Osteoblast (primary cell): ENCODE results near the gene TGM6. TPM values are rescaled to one million over a fixed set of nuclear protein-coding genes. Genes with fewer than 3 reads are reported as not detected.

Source experiments
- DNase-seq: peaks from one replicate; pipeline ENCODE4 v3.0.0; 2011; ENCODE audit warnings: low spot score, mixed read lengths; ENCODE audit not compliant: insufficient read length; ENCODE audit errors: missing footprints
- H2AFZ ChIP-seq: 2 replicates; pipeline ENCODE4 v1.6.0; 2011; ENCODE audit warnings: mild to moderate bottlenecking, low read length
- H3K27ac ChIP-seq: 2 replicates; pipeline ENCODE4 v1.5.1; 2011; ENCODE audit warnings: mild to moderate bottlenecking, low read depth, low read length, moderate library complexity
- H3K27me3 ChIP-seq: 2 replicates; pipeline ENCODE4 v1.6.0; 2012; ENCODE audit warnings: mild to moderate bottlenecking, control low read depth, inconsistent platforms, low read length, moderate library complexity; ENCODE audit not compliant: insufficient read depth
- H3K36me3 ChIP-seq: 2 replicates; pipeline ENCODE4 v1.5.1; 2011; ENCODE audit warnings: mild to moderate bottlenecking, low read length, control low read depth, moderate library complexity; ENCODE audit not compliant: insufficient read depth
- H3K4me1 ChIP-seq: 2 replicates; pipeline ENCODE4 v1.5.1; 2011; ENCODE audit warnings: mild to moderate bottlenecking, low read length, control low read depth, moderate library complexity; ENCODE audit not compliant: insufficient read depth
- H3K4me2 ChIP-seq: 2 replicates; pipeline ENCODE4 v1.6.0; 2011; ENCODE audit warnings: mild to moderate bottlenecking, low read length; ENCODE audit not compliant: insufficient read depth
- H3K4me3 ChIP-seq: fragments of 200-600 bp; sonication (generic); 3 replicates; pipeline ENCODE4 v1.5.1; 2012; ENCODE audit warnings: mild to moderate bottlenecking, low read length, inconsistent platforms; ENCODE audit not compliant: insufficient read depth
- H3K79me2 ChIP-seq: 2 replicates; pipeline ENCODE4 v1.6.0; 2012; ENCODE audit warnings: mild to moderate bottlenecking, low read length, control low read depth, inconsistent platforms; ENCODE audit not compliant: insufficient read depth
- H3K9me3 ChIP-seq: 2 replicates; pipeline ENCODE4 v1.5.1; 2011; ENCODE audit warnings: low read depth, low read length, control low read depth
- H4K20me1 ChIP-seq: 2 replicates; pipeline ENCODE4 v1.6.0; 2012; ENCODE audit warnings: mild to moderate bottlenecking, low read length, control low read depth; ENCODE audit not compliant: insufficient read depth
- total RNA-seq: library from RNA; depleted of rRNA; stranded (reverse); fragments of >200 nt; gene quantifications from 2 replicates; pipeline ENCODE4 v1.2.3, GENCODE V29; 2012
- TF ChIP-seq, protein P1 (sequence below): IDR thresholded peaks from 2 replicates; pipeline ENCODE4 v1.5.1; 2011; ENCODE audit warnings: mild to moderate bottlenecking, low read depth, low read length, moderate library complexity; ENCODE audit errors: extremely low read depth

TGM6 gene
- total RNA-seq, 1 donor = not detected

DNA sequence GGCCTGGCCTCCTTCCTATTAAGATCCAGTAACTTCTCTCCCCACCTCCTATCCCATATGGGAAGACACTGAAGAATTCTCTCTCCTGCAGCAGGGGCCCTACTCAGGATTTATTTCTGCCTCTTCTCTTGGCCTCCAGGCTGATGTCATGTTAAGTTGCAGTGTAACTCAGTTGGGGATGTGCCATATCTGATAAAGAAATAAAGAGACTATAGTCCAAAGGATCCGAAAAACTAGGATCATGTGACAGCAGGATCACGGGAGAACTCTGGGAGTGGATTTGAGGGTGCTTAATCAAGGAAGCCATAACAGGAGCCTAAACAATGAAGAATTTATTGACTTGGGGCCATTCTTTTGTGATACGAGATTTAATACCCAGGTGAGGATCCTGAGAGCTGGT lies 38.5 kb upstream of the TGM6 start:
- Histone ChIP-seq H3K36me3 (no peaks in the 10 kb centered on the region), H4K20me1 (no peaks in the 10 kb centered on the region), H3K79me2 (no peaks in the 10 kb centered on the region), H2AFZ (no peak overlapping the region), H3K27me3 (peaks cover 6% of the 10 kb centered on the region), H3K4me3 (no peak overlapping the region), H3K4me2 (no peak overlapping the region), H3K27ac (no peak overlapping the region), H3K9me3 (peaks cover 1% of the 10 kb centered on the region), H3K4me1 (no peaks in the 10 kb centered on the region)
- no peak for DNase-seq
- TF ChIP-seq, protein P1, sequence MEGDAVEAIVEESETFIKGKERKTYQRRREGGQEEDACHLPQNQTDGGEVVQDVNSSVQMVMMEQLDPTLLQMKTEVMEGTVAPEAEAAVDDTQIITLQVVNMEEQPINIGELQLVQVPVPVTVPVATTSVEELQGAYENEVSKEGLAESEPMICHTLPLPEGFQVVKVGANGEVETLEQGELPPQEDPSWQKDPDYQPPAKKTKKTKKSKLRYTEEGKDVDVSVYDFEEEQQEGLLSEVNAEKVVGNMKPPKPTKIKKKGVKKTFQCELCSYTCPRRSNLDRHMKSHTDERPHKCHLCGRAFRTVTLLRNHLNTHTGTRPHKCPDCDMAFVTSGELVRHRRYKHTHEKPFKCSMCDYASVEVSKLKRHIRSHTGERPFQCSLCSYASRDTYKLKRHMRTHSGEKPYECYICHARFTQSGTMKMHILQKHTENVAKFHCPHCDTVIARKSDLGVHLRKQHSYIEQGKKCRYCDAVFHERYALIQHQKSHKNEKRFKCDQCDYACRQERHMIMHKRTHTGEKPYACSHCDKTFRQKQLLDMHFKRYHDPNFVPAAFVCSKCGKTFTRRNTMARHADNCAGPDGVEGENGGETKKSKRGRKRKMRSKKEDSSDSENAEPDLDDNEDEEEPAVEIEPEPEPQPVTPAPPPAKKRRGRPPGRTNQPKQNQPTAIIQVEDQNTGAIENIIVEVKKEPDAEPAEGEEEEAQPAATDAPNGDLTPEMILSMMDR = no peak

DNA sequence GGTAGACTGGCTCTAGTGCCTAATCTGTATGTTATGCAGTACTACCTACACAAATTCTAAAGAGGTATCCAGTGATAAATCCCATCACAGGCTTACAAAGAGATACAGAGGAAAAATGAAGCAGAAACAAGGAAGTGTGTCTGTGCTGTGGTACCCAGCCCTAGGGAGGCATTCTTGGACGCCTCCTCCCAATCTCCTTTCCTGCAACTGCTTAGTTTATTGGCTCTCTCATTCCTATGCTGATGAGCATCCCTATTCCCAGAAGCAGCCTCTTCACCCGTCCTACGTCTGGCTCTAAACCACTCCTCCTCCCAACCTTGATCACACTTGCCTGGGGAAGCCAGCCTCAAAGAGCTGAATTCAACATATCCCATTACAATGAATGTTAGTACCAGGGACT lies 34.5 kb upstream of the TGM6 start:
- Histone ChIP-seq H3K9me3 (peaks cover 3% of the 10 kb centered on the region), H4K20me1 (no peaks in the 10 kb centered on the region), H3K4me1 (no peaks in the 10 kb centered on the region), H3K4me2 (no peak overlapping the region), H3K4me3 (no peak overlapping the region), H3K79me2 (no peaks in the 10 kb centered on the region), H3K36me3 (no peaks in the 10 kb centered on the region), H3K27me3 (peaks cover 11% of the 10 kb centered on the region), H2AFZ (no peak overlapping the region), H3K27ac (no peak overlapping the region)
- no peak for DNase-seq
- TF ChIP-seq, protein P1 = no peak

DNA sequence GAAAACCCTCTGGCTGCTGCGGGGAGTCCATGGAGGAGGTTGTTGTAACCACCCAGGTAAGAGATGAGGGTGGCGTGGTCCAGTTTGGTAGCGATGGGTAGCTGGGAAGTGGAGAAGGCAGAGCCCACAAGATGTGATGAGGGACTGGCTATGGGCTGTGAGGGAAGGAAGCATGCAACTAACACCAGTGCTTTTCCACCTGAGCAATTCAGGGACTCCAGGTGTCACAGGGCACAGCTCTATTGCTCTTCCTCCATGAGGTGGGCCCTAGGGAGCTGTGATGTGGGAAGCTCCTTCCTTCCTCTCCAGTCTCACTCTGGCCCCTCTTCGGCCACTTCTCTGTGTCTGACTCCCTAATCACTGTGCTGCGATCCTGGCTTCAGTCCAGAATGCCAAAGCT lies 32.4 kb upstream of the TGM6 start:
- TF ChIP-seq, protein P1 = no peak
- no peak overlapping the region for H3K27ac ChIP-seq
- DNase-seq = no peak
- H3K36me3 ChIP-seq = no peaks in the 10 kb centered on the region
- no peak overlapping the region for H3K4me3 ChIP-seq
- peaks cover 3% of the 10 kb centered on the region for H3K9me3 ChIP-seq
- no peak overlapping the region for H3K4me2 ChIP-seq
- H3K79me2 ChIP-seq = no peaks in the 10 kb centered on the region
- H3K27me3 ChIP-seq = peaks cover 7% of the 10 kb centered on the region
- no peak overlapping the region for H2AFZ ChIP-seq
- H3K4me1 ChIP-seq = no peaks in the 10 kb centered on the region
- no peaks in the 10 kb centered on the region for H4K20me1 ChIP-seq

DNA sequence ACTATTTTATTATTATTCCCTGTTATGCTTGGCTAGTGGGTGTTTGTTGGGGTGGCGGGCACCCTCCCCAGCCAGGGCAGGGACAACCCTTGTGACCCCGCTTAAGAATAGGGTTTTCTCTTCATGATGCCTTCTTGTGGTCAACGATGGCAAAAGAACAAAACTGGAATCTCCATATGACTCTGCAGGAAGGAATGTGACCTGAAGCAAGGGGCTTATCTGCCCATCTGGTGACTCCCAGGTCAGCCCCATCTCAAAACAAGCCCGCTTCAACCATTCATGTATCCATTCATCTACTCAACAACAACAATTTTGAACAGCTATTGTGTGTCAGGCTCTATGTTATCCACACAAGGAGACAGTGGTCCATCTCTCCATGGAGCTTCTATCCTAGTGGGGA lies 30.9 kb upstream of the TGM6 start:
- Histone ChIP-seq H3K36me3 (no peaks in the 10 kb centered on the region), H3K79me2 (no peaks in the 10 kb centered on the region), H3K27me3 (peaks cover 7% of the 10 kb centered on the region), H4K20me1 (no peaks in the 10 kb centered on the region), H2AFZ (no peak overlapping the region), H3K4me1 (no peaks in the 10 kb centered on the region), H3K27ac (no peak overlapping the region), H3K9me3 (peaks cover 3% of the 10 kb centered on the region), H3K4me3 (no peak overlapping the region), H3K4me2 (no peak overlapping the region)
- TF ChIP-seq, protein P1 = no peak
- no peak for DNase-seq
